ENCODE results near the gene CKB. TPM values are rescaled to one million over a fixed set of nuclear protein-coding genes. Genes with fewer than 3 reads are reported as not detected.

CKB gene
- total RNA-seq, 1 experiment from 2014 or later: 611 TPM

DNA sequence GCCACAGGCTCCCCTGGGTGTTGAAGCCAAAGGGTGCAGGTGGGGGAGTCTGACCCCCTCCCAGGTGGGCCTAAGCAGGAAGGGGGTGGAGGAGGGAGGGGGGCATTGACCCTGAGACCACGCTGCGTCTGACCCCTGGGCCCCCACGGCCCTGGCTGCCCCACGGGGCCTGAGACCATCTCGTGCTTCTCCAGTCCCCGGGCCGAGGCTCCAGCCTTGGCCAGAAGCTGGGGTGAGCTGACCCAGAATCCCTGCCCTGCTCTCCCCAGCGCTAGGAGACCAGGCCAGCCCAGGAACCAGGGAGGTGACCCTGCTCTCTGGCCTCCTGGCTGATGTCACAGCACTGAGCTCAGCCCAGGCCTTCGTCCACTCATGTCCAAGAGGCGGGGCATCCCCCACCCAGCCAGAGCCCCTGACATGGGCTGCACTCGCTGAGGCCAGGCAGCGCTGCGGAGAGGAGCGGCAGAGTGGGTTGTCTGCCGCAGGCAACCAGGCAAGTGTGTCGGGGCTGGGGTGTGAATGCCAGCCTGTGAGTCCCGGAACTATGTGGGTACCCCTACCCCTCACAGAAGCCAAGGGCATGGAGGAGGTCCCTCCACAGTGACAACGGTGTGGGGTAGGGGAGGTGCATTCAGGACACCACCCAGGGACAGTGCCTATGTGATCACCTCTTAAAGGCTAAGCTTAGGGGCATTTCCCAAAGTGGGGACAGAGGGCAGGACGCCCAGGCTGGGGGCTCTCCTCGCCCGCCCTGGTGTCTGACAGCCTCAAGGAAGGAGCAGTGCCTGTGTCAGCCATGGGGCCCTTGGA lies 12.7 kb upstream of the CKB start:
- TF ChIP-seq, protein P1, sequence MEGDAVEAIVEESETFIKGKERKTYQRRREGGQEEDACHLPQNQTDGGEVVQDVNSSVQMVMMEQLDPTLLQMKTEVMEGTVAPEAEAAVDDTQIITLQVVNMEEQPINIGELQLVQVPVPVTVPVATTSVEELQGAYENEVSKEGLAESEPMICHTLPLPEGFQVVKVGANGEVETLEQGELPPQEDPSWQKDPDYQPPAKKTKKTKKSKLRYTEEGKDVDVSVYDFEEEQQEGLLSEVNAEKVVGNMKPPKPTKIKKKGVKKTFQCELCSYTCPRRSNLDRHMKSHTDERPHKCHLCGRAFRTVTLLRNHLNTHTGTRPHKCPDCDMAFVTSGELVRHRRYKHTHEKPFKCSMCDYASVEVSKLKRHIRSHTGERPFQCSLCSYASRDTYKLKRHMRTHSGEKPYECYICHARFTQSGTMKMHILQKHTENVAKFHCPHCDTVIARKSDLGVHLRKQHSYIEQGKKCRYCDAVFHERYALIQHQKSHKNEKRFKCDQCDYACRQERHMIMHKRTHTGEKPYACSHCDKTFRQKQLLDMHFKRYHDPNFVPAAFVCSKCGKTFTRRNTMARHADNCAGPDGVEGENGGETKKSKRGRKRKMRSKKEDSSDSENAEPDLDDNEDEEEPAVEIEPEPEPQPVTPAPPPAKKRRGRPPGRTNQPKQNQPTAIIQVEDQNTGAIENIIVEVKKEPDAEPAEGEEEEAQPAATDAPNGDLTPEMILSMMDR (IDR thresholded peaks at IDR 0.05; ENCODE audit: insufficient read depth in 1 of 2, low read depth in 1 of 2, low read length in 1 of 2, severe bottlenecking in 1 of 2, unreplicated experiment in 1 of 2): no peak
- H3K9me3 ChIP-seq: no peaks in the 10 kb centered on the region
- Mint-ChIP-seq H3K4me1 (ENCODE audit: low read depth, unreplicated experiment) (no peaks in the 10 kb centered on the region), H3K27me3 (ENCODE audit: insufficient read depth, unreplicated experiment) (no peaks in the 10 kb centered on the region), H3K27ac (ENCODE audit: unreplicated experiment) (no peak overlapping the region), H3K36me3 (ENCODE audit: insufficient read depth, unreplicated experiment) (peaks cover 11% of the 10 kb centered on the region), H3K4me3 (ENCODE audit: unreplicated experiment) (no peak overlapping the region), H3K9me3 (ENCODE audit: unreplicated experiment) (no peaks in the 10 kb centered on the region)
- H3K27me3 ChIP-seq (replicated peaks; ENCODE audit: control insufficient read depth, insufficient read depth, low read length): no peaks in the 10 kb centered on the region
- no peak overlapping the region for H3K4me3 ChIP-seq (ENCODE audit: low read depth, low read length)
- peaks cover 2% of the 10 kb centered on the region; the same call in 1 of the 2 replicates for H3K36me3 ChIP-seq (ENCODE audit: control insufficient read depth, insufficient read depth, low read length)
- no peak for DNase-seq
- CTCF ChIA-PET: interaction anchor here (1.2 kb wide), 1 partner anchor 12 kb away, joined by 5 read pairs; no protein-coding TSS in a partner anchor
- POLR2A ChIA-PET: no interaction called here
- 0 out of 2 replicates have a peak, but pooled peaks cover under 1% of the 10 kb centered on the region for H3K4me1 ChIP-seq
- BruUV-seq (replicated peaks): TSS peak; percentile 7
- intact Hi-C loops (cut with micrococcal nuclease; ENCODE audit: unreplicated experiment): no loop called here

DNA sequence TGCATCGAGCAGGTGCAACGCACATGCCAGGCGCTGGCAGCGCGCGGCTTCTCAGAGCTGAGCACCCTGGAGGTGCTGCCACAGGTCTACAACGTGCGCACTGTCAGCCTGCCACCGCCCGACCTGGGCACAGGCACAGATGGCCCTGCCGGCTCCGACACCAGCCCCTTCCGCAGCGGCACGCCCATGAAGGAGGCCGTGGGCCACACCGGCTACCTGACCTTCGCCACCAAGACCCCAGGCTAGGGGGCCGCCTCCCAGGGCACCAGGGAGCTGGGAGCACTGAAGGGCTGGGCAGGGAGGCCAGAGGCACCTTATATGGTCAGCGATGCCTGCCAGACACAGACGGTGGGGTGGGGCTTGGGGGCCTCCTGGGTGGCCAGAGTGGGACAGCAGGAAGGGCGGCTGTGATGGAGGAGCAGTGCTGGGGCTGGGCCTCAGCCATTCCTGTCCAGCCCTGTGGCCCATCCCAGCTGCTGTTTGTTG lies 12.0 kb upstream of the CKB start:
- no peaks in the 10 kb centered on the region for H3K27me3 Mint-ChIP-seq (ENCODE audit: insufficient read depth, unreplicated experiment)
- DNase-seq: no peak
- H3K9me3 ChIP-seq: no peaks in the 10 kb centered on the region
- H3K36me3 ChIP-seq (ENCODE audit: control insufficient read depth, insufficient read depth, low read length): peaks cover 2% of the 10 kb centered on the region; the same call in 1 of the 2 replicates
- ChIA-PET POLR2A (no interaction called here), CTCF (interaction anchor here (1.2 kb wide), 1 partner anchor 13 kb away, joined by 5 read pairs; no protein-coding TSS in a partner anchor)
- H3K36me3 Mint-ChIP-seq (ENCODE audit: insufficient read depth, unreplicated experiment): peaks cover 17% of the 10 kb centered on the region
- no peak overlapping the region for H3K4me3 ChIP-seq (ENCODE audit: low read depth, low read length)
- intact Hi-C loops (cut with micrococcal nuclease; ENCODE audit: unreplicated experiment): no loop called here
- H3K4me1 ChIP-seq: 0 out of 2 replicates have a peak, but pooled peaks cover 7% of the 10 kb centered on the region
- TF ChIP-seq, protein P1 (IDR thresholded peaks at IDR 0.05; ENCODE audit: insufficient read depth in 1 of 2, low read depth in 1 of 2, low read length in 1 of 2, severe bottlenecking in 1 of 2, unreplicated experiment in 1 of 2): no peak
- H3K9me3 Mint-ChIP-seq (ENCODE audit: unreplicated experiment): no peaks in the 10 kb centered on the region
- no peaks in the 10 kb centered on the region for H3K4me1 Mint-ChIP-seq (ENCODE audit: low read depth, unreplicated experiment)
- no peaks in the 10 kb centered on the region for H3K27me3 ChIP-seq (replicated peaks; ENCODE audit: control insufficient read depth, insufficient read depth, low read length)
- H3K27ac Mint-ChIP-seq (ENCODE audit: unreplicated experiment): no peak overlapping the region
- no TSS peak for BruUV-seq (replicated peaks)
- no peak overlapping the region for H3K4me3 Mint-ChIP-seq (ENCODE audit: unreplicated experiment)

DNA sequence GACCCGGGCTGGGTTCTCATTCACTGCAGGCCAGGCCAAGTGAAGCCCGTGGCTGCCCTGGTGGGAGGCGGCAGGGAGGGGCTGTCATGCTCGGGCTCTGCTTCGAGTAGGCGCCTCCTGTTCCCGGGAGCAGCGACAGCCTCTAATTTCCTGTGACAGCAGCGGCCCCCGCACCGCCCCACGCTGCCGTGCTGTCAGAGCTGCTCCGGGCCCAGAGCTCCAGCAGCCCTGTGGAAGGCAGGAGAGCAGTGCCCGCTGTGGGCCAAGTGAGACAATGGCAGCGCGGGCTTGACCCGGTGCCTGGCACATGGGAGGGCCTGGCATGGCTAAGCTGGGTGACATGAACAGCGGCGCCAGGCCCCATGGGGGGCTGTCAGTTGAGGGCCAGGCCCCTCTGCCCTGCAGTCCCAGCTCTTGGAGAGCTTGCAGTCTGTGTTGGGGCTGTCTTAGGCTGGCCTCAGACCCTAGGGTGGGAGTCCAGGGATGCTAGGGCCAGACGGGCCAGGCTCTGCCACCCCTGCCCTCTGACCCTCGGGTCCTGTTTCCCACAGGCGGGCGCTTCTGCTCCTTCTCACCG lies 11.5 kb upstream of the CKB start:
- Mint-ChIP-seq H3K4me3 (ENCODE audit: unreplicated experiment) (no peak overlapping the region), H3K9me3 (ENCODE audit: unreplicated experiment) (no peaks in the 10 kb centered on the region), H3K4me1 (ENCODE audit: low read depth, unreplicated experiment) (no peaks in the 10 kb centered on the region), H3K27me3 (ENCODE audit: insufficient read depth, unreplicated experiment) (no peaks in the 10 kb centered on the region), H3K36me3 (ENCODE audit: insufficient read depth, unreplicated experiment) (peaks cover 17% of the 10 kb centered on the region), H3K27ac (ENCODE audit: unreplicated experiment) (no peak overlapping the region)
- CTCF ChIA-PET: no interaction called here
- peaks cover 2% of the 10 kb centered on the region; the same call in 1 of the 2 replicates for H3K36me3 ChIP-seq (ENCODE audit: control insufficient read depth, insufficient read depth, low read length)
- 0 out of 2 replicates have a peak, but pooled peaks cover 7% of the 10 kb centered on the region for H3K4me1 ChIP-seq
- BruUV-seq (replicated peaks): no TSS peak
- POLR2A ChIA-PET: no interaction called here
- no peaks in the 10 kb centered on the region for H3K27me3 ChIP-seq (replicated peaks; ENCODE audit: control insufficient read depth, insufficient read depth, low read length)
- intact Hi-C loops (cut with micrococcal nuclease; ENCODE audit: unreplicated experiment): no loop called here
- no peak overlapping the region for H3K4me3 ChIP-seq (ENCODE audit: low read depth, low read length)
- no peak for DNase-seq
- H3K9me3 ChIP-seq: no peaks in the 10 kb centered on the region
- TF ChIP-seq, protein P1 (IDR thresholded peaks at IDR 0.05; ENCODE audit: insufficient read depth in 1 of 2, low read depth in 1 of 2, low read length in 1 of 2, severe bottlenecking in 1 of 2, unreplicated experiment in 1 of 2): no peak

Data from Caco-2 (cell line).